ENCODE data around the gene FAM110D. TPM values are rescaled to one million over a fixed set of nuclear protein-coding genes. Genes with fewer than 3 reads are reported as not detected.
A peak's percentile ranks its signal among the peaks of the same experiment; 100 is the strongest.

FAM110D gene
- total RNA-seq, 1 experiment from 2014 or later: 0.46 TPM

GRCh38 chr1:26109229-26110164 is 49.4 kb upstream of the FAM110D start:
- no peak overlapping the region for H3K56ac ChIP-seq (ENCODE audit: insufficient read length, low read depth, low read length)
- no peaks in the 10 kb centered on the region for H3K79me1 ChIP-seq (ENCODE audit: insufficient read depth, low read depth, low read length, poor library complexity, severe bottlenecking)
- H2BK12ac ChIP-seq (ENCODE audit: insufficient read length, low read depth, low read length): no peak overlapping the region
- H3K4me1 ChIP-seq (ENCODE audit: insufficient read depth, low read length): no peaks in the 10 kb centered on the region
- H3K14ac ChIP-seq (ENCODE audit: insufficient read depth, low read length): no peak overlapping the region
- no peak overlapping the region for H3K4me2 ChIP-seq (ENCODE audit: insufficient read depth, insufficient read length, low read length)
- H3K9ac ChIP-seq (ENCODE audit: extremely low read depth, insufficient read length, low read length): no peak overlapping the region
- no peaks in the 10 kb centered on the region for H3K79me2 ChIP-seq (ENCODE audit: insufficient read depth, low read length)
- H3K23me2 ChIP-seq (ENCODE audit: insufficient read length, low read depth, low read length, poor library complexity, severe bottlenecking): peaks cover 11% of the 10 kb centered on the region
- no peak overlapping the region for H3K23ac ChIP-seq (ENCODE audit: insufficient read length, low read depth, low read length)
- peaks cover 21 to 25% of the 10 kb centered on the region in 2 experiments for H3K4me1 Mint-ChIP-seq
- H2AFZ ChIP-seq (ENCODE audit: low read length): no peak overlapping the region
- peak; percentile 2 for DNase-seq
- TF ChIP-seq CTCF (conservative IDR thresholded peaks at IDR 0.05): no peak
- no peak overlapping the region for H3K27ac ChIP-seq (ENCODE audit: insufficient read length, low read depth, low read length)
- H2BK15ac ChIP-seq (ENCODE audit: low read depth, low read length): no peak overlapping the region
- no peak overlapping the region for H2BK5ac ChIP-seq (ENCODE audit: insufficient read length, low read length)
- no peak overlapping the region for H3K4ac ChIP-seq (ENCODE audit: low read depth, low read length)
- no peak overlapping the region for H2BK20ac ChIP-seq (ENCODE audit: low read depth, low read length, poor library complexity, severe bottlenecking)
- H3K27ac Mint-ChIP-seq: no peak overlapping the region
- H3K27me3 Mint-ChIP-seq (ENCODE audit: low read depth): peaks cover 18% of the 10 kb centered on the region
- peaks cover 0 to 2% of the 10 kb centered on the region in 2 experiments; a peak in 1 of 5 replicates for H3K9me3 Mint-ChIP-seq
- H3K36me3 Mint-ChIP-seq (ENCODE audit: insufficient read depth in 1 of 3, low read depth in 3 of 3): peaks cover 2 to 6% (median 5%) of the 10 kb centered on the region in 3 experiments; a peak in 5 of 7 replicates
- WGBS (ENCODE audit: extremely low coverage, insufficient read length, low lambda C conversion rate): no CpG with 5 or more reads among the region's 5 CpGs
- H3K27me3 ChIP-seq (ENCODE audit: insufficient read depth, low read length): no peaks in the 10 kb centered on the region
- H4K8ac ChIP-seq (replicated peaks; ENCODE audit: insufficient read length, low read depth, low read length): no peak overlapping the region
- no peak overlapping the region for H2BK120ac ChIP-seq (ENCODE audit: low read depth, low read length, poor library complexity, severe bottlenecking)
- H3K18ac ChIP-seq (ENCODE audit: insufficient read length, low read depth, low read length): no peak overlapping the region
- no peaks in the 10 kb centered on the region for H4K20me1 ChIP-seq (ENCODE audit: control insufficient read depth, insufficient read depth, insufficient read length)
- no peak overlapping the region for H4K91ac ChIP-seq (ENCODE audit: insufficient read length, low read depth, low read length)
- peak overlapping the region; percentile 86 to 97 for H3K4me3 Mint-ChIP-seq
- H2AK5ac ChIP-seq (ENCODE audit: insufficient read length, low read length): no peak overlapping the region
- no peak overlapping the region for H4K5ac ChIP-seq (ENCODE audit: insufficient read length, low read depth, low read length)
- no peaks in the 10 kb centered on the region for H3K9me3 ChIP-seq (ENCODE audit: control insufficient read depth, low read depth, low read length)
- H3T11ph ChIP-seq (ENCODE audit: low read length): no peak overlapping the region

Measured in H9 (cell line).